Activated naive CD4-positive, alpha-beta T cell treated with anti-CD3 and anti-CD28 coated beads, Interleukin-2, amount 50 U/mL, for 16 hours (primary cell): ENCODE results near the gene CDC42EP5.
A peak's percentile ranks its signal among the peaks of the same experiment; 100 is the strongest.

Experiments used
- DNase-seq: peaks from one replicate; pipeline ENCODE4 v3.0.0-alpha.2; 2020

Gene CDC42EP5

GRCh38 chr19:54424660-54425381 is 48.3 kb downstream of the CDC42EP5 start:
- no peak for DNase-seq

- DNase-seq: no peak
Measured at GRCh38 chr19:54424201-54424600, 48.9 kb downstream of the CDC42EP5 start.

GRCh38 chr19:54422136-54422535 is 51.0 kb downstream of the CDC42EP5 start:
- no peak for DNase-seq

GRCh38 chr19:54421521-54421920 is 51.6 kb downstream of the CDC42EP5 start:
- DNase-seq: no peak

- no peak for DNase-seq
Measured at GRCh38 chr19:54421169-54421516, 52.0 kb downstream of the CDC42EP5 start.

- DNase-seq: no peak
Measured at GRCh38 chr19:54420383-54421168, 52.5 kb downstream of the CDC42EP5 start.

GRCh38 chr19:54420068-54420382 is 53.1 kb downstream of the CDC42EP5 start:
- no peak for DNase-seq

- no peak for DNase-seq
Measured at GRCh38 chr19:54418930-54419800, 53.9 kb downstream of the CDC42EP5 start.

GRCh38 chr19:54418030-54418929 is 54.8 kb downstream of the CDC42EP5 start:
- DNase-seq: no peak

GRCh38 chr19:54416695-54417491 is 56.2 kb downstream of the CDC42EP5 start:
- DNase-seq: no peak

GRCh38 chr19:54415901-54416673 is 57.0 kb downstream of the CDC42EP5 start:
- no peak for DNase-seq

- DNase-seq: peak; percentile 56
Measured at GRCh38 chr19:54415208-54415900, 57.7 kb downstream of the CDC42EP5 start, which contains the start of gene TTYH1. TTYH1 (plus strand) TSS chr19:54415464; CDS start chr19:54415553, 89 bp downstream.
